Measurements from ENCODE around the gene FBXW7. TPM values are rescaled to one million over a fixed set of nuclear protein-coding genes. Genes with fewer than 3 reads are reported as not detected.

Gene FBXW7
- total and polyA plus RNA-seq, 2 of the 13 experiments (the other 11 are each of a cell fraction or from before 2014, with no cell fraction given): 5.0 to 40.9 TPM

GRCh38 chr4:152382057-152382785 lies 153.7 kb downstream of the FBXW7 start:
- intact Hi-C loops (cut with micrococcal nuclease; ENCODE audit: unreplicated experiment): no loop called here
- no peaks in the 10 kb centered on the region for H3K79me2 ChIP-seq (ENCODE audit: insufficient read depth, low read length)
- H3K27ac ChIP-seq (ENCODE audit: extremely low read length, insufficient read depth, low read length): no peak overlapping the region
- TF ChIP-seq HNRNPH1 (optimal IDR thresholded peaks at IDR 0.05; ENCODE audit: low read depth, low read length): no peak
- no peak for TF ChIP-seq FLYWCH1 (CRISPR knock-in tag; IDR thresholded peaks at IDR 0.05)
- no peak for TF ChIP-seq ZFP1 (CRISPR knock-in tag; IDR thresholded peaks at IDR 0.05)
- TF ChIP-seq DNMT1 (CRISPR knock-in tag; IDR thresholded peaks at IDR 0.05): no peak
- no peak for TF ChIP-seq ZNF3 (CRISPR knock-in tag; IDR thresholded peaks at IDR 0.05)
- no peak for TF ChIP-seq ZNF121 (CRISPR knock-in tag; IDR thresholded peaks at IDR 0.05)
- no peak for TF ChIP-seq THRA (CRISPR knock-in tag; IDR thresholded peaks at IDR 0.05; ENCODE audit: borderline replicate concordance)
- no peak for TF ChIP-seq CSRNP2 (CRISPR knock-in tag; conservative IDR thresholded peaks at IDR 0.05; ENCODE audit: low read depth)
- TF ChIP-seq ZNF687 (CRISPR knock-in tag; IDR thresholded peaks at IDR 0.05): no peak
- no peak for TF ChIP-seq ZFP36L1 (CRISPR knock-in tag; IDR thresholded peaks at IDR 0.05)
- TF ChIP-seq ZMAT3 (CRISPR knock-in tag; conservative IDR thresholded peaks at IDR 0.05): no peak
- TF ChIP-seq SMARCE1 (IDR thresholded peaks at IDR 0.05; ENCODE audit: borderline replicate concordance): no peak
- no peak for TF ChIP-seq MXD1 (CRISPR knock-in tag; IDR thresholded peaks at IDR 0.05)
- no peak for TF ChIP-seq CHCHD3 (CRISPR knock-in tag; IDR thresholded peaks at IDR 0.05)
- TF ChIP-seq ZSCAN9 (CRISPR knock-in tag; IDR thresholded peaks at IDR 0.05; ENCODE audit: borderline replicate concordance): no peak
- H3K4me2 ChIP-seq (ENCODE audit: low read depth, low read length): no peak overlapping the region
- H3K9ac ChIP-seq (ENCODE audit: insufficient read depth, low read depth, low read length): no peak overlapping the region
- ATAC-seq (no peak), FAIRE-seq (no peak), DNase-seq (ENCODE audit: low spot score) (no peak)
- CTCF ChIA-PET (ENCODE audit: low intra/inter-chr PET ratio, low total read pairs): no interaction called here
- H3K4me1 ChIP-seq (ENCODE audit: insufficient read depth, low read length): no peaks in the 10 kb centered on the region
- in situ Hi-C loops (cut with HindIII; ENCODE audit: extremely low pct_ligation_motif_present, low pct_unique_long_range_greater_than_20kb): no loop called here
- H3K9me3 ChIP-seq (ENCODE audit: low read length): no peaks in the 10 kb centered on the region
- H4K20me1 ChIP-seq (ENCODE audit: insufficient read depth, low read length): no peaks in the 10 kb centered on the region; the same call in 1 of the 2 replicates
- no peak overlapping the region for H2AFZ ChIP-seq (ENCODE audit: low read length)
- POLR2A ChIA-PET: no interaction called here
- no TSS peak for BruUV-seq (replicated peaks)
- H3K4me3 ChIP-seq (replicated peaks in 1 of 3; ENCODE audit: insufficient read depth in 1 of 3, low read depth in 2 of 3, low read length in 3 of 3): no peak overlapping the region
- no peaks in the 10 kb centered on the region for H3K36me3 ChIP-seq (replicated peaks in 1 of 2; ENCODE audit: control insufficient read depth in 1 of 2, insufficient read depth in 2 of 2, low read length in 2 of 2)
- WGBS (ENCODE audit: low lambda C conversion rate): 97% methylated on average over 4 of the region's 4 CpGs
- H3K27me3 ChIP-seq (ENCODE audit: control insufficient read depth in 1 of 2, insufficient read depth in 2 of 2, low read length in 2 of 2): no peaks in the 10 kb centered on the region

Measured in HepG2 (cell line).